ENCODE measurements around the gene GJD3. TPM values are rescaled to one million over a fixed set of nuclear protein-coding genes. Genes with fewer than 3 reads are reported as not detected.

GJD3 gene
- total RNA-seq, 2 donors from 2014 or later = not detected

DNA sequence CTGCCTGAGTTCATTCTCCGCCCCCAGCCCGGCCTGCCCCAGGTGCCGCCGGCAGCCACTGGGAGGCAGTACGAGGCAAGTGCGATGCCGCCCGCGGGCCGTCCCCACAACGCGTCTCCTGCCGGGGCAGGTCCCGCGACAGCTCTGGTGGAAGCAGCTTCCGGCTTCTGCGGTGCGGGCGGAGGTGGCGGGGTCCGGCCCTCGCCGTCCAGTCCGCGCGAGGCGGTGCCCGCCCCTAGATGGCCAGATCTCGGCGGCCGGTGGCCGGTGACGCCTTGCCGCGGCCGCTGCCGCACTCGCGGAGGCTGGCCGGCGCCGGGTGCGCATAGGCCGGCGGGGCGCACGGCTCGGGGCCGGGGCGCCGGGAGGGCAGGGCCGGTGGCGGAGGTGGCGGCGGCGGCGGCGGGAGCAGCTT, 1.8 kb downstream of the GJD3 start:
- Mint-ChIP-seq H3K27ac (no peak overlapping the region), H3K36me3 (no peaks in the 10 kb centered on the region), H3K4me1 (ENCODE audit: low read depth in 2 of 2) (peaks cover 12 to 13% of the 10 kb centered on the region in 2 donors), H3K27me3 (peaks cover 5 to 10% of the 10 kb centered on the region in 2 donors), H3K4me3 (peak overlapping the region; percentile 65), H3K9me3 (no peaks in the 10 kb centered on the region)
- DNase-seq (ENCODE audit: low spot score) = peak; percentile 86
- peak; percentile 88 to 90 for ATAC-seq

DNA sequence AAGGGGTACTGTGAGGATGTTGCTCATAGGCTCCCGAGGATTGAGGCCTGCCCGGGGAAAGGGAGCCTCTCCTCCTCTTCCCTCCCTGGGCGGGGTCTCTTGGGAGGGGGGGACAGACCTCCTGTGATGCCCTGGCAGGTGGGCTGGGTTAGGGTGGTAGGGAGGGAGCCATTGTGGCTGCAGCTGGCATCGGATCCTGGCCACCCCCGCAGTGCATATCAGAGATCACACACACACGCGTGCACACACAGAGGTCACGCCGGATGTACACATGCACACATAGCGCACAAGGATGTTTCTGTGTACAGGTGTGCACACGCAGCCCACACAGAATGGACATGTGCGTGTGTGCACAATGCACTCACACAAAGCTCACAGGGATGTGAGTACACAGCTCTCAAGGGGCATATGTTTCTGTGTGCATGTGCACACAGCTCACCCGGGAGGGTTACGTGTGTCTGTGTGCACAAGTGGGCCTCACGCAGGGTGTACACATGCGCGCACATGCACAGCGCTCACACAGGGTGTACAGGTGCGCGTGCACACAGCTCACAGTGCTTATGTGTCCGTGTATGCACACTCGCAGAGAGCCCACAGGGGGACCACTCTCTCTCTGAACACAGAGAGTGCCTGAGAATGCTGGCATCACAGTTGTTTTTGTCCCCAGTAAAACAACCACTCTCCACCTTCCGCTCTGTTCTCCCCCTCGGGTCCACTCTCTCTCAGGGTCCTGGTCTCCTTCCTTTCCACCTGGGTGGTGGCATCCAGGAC, 2.4 kb downstream of the GJD3 start:
- no peak overlapping the region for H3K27ac Mint-ChIP-seq
- ATAC-seq = no peak
- DNase-seq (ENCODE audit: low spot score) = no peak
- H3K4me1 Mint-ChIP-seq (ENCODE audit: low read depth in 2 of 2) = peaks cover 12 to 13% of the 10 kb centered on the region in 2 donors
- no peaks in the 10 kb centered on the region for H3K9me3 Mint-ChIP-seq
- peaks cover 5 to 10% of the 10 kb centered on the region in 2 donors for H3K27me3 Mint-ChIP-seq
- no peaks in the 10 kb centered on the region for H3K36me3 Mint-ChIP-seq
- H3K4me3 Mint-ChIP-seq = peak overlapping the region; percentile 55

DNA sequence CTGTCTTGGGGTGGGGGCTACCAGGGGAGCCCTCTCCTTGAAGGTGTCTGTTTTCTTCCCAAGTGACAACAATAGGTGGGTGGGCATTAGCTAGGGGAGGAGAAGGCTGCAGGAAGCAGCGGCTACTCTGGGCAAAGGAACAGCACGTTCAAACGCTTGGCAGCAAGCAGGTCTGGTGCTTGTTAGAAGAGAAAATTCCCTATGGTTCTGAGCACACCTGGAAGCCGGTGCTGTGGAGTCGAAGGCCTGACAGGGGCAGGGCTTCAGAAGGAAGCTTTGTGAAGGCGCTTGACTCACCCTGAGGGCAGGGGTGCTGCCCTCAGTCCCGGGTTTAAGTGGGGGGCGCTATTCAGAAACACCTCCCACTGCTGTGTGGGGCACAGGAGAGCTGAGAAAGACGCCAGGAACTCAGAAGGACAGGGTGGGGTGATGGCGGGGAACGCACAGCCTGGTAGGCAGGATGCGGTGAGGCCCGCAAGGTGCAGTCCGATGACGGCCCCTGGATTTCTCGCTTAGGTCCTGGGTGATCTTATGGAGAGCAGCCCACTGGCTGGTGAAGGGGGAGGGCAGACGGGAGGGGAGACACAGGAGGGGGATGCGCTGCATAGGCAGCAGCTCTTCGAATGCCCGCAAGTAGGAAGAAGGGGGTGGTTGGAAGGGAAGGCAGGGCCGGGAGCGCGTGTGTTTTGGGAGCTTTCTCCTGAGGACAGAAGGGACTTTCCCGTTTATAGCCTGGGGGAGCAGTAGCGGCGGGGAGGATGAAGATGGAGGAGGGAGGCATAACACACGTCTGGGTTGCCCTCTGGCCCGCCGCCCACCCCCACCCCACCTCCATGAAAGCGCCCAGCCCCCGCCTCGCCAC, 3.2 kb downstream of the GJD3 start:
- Mint-ChIP-seq H3K36me3 (no peaks in the 10 kb centered on the region), H3K4me1 (ENCODE audit: low read depth in 2 of 2) (peaks cover 12 to 13% of the 10 kb centered on the region in 2 donors), H3K9me3 (no peaks in the 10 kb centered on the region), H3K27ac (peak overlapping the region in 1 of 2 donors; percentile 23), H3K27me3 (peaks cover 5 to 10% of the 10 kb centered on the region in 2 donors), H3K4me3 (peak overlapping the region; percentile 15)
- ATAC-seq (no peak), DNase-seq (ENCODE audit: low spot score) (no peak)

DNA sequence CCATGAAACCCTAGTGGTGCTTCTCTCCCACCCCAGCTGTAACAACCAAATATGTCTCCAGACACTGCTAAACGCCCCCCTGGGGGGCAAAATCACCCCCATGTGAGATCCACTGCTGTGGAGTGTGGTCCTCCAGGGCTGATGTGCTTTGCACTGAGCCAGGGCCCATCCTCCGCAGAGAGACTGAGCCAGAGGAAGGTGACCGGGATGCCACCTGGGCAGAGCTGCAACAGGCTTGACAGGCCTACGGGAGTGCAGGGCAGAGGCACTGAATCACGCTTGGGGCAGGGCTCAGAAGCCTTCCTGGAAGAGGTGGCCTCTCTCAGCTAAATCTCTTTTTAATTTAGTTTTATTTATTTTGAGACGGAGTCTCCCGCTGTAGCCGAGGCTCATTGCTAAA, 4.4 kb downstream of the GJD3 start:
- Mint-ChIP-seq H3K4me1 (ENCODE audit: low read depth in 2 of 2) (peaks cover 12 to 13% of the 10 kb centered on the region in 2 donors), H3K27me3 (peaks cover 5 to 10% of the 10 kb centered on the region in 2 donors), H3K9me3 (no peaks in the 10 kb centered on the region), H3K36me3 (no peaks in the 10 kb centered on the region), H3K4me3 (no peak overlapping the region), H3K27ac (no peak overlapping the region)
- DNase-seq (ENCODE audit: low spot score) = no peak
- no peak for ATAC-seq

DNA sequence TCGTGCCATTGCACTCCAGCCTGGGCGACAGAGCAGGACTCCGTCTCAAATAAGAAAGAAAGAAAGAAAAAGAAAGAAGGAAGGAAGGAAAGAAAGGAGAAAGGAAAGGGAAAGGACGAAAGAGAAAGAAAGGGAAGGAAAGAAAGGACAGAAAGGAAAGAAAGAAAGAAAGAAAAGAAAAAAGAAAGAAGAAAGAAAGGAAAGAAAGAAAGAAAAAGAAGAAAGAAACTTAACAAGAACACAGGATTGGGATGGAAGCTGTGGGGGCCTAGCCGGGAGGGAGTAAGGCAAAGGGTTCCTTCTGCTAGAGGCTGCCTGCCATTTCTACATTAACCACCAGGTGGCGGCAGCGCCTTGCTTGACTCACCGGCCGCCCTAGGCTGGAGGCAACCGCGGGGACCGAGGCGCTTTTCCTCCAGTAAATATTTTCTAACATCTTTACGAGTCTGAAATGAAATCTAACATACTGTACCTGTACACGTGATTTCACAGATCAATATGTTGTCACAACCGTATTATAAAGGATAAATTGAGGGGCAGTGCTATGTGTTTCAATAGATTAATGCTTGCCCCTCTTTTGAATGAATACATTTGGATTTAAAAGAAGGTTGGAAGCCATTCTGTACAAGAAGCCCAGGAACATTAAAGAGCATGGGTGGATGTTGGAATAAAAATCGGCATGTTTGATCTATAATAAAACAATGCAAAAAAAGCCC, 6.1 kb downstream of the GJD3 start:
- peak overlapping the region in 1 of 2 donors; percentile 32 for H3K27ac Mint-ChIP-seq
- peaks cover 10 to 13% of the 10 kb centered on the region in 2 donors for H3K4me1 Mint-ChIP-seq (ENCODE audit: low read depth in 2 of 2)
- DNase-seq (ENCODE audit: low spot score) (peak; percentile 90), ATAC-seq (peak; percentile 66 to 72)
- H3K9me3 Mint-ChIP-seq = no peaks in the 10 kb centered on the region
- no peaks in the 10 kb centered on the region for H3K36me3 Mint-ChIP-seq
- H3K4me3 Mint-ChIP-seq = peak overlapping the region; percentile 36
- peaks cover 4 to 10% of the 10 kb centered on the region in 2 donors for H3K27me3 Mint-ChIP-seq

DNA sequence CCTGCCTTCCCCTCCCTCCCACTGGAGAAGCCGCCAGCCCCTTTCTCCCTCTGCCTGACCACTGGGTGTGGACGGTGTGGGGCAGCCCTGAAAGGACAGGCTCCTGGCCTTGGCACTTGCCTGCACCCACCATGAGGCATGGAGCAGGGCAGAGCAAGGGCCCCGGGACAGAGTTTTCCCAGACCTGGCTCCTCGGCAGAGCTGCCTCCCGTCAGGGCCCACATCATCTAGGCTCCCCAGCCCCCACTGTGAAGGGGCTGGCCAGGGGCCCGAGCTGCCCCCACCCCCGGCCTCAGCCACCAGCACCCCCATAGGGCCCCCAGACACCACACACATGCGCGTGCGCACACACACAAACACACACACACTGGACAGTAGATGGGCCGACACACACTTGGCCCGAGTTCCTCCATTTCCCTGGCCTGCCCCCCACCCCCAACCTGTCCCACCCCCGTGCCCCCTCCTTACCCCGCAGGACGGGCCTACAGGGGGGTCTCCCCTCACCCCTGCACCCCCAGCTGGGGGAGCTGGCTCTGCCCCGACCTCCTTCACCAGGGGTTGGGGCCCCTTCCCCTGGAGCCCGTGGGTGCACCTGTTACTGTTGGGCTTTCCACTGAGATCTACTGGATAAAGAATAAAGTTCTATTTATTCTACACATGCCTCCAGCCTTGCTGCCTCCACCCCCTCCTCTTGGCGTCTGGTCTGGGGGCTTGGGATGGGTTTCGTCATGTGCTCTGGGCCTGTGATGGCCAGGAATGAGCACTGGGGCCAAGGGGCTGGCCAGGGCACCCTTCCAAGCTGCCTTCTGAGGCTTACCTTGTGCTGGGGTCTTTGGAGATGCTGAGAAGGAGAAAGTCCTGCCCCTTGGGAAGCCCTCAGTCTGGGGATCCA, 7.3 kb downstream of the GJD3 start:
- DNase-seq (ENCODE audit: low spot score) (no peak), ATAC-seq (no peak)
- peaks cover 16 to 18% of the 10 kb centered on the region in 2 donors for H3K4me1 Mint-ChIP-seq (ENCODE audit: low read depth in 2 of 2)
- no peaks in the 10 kb centered on the region for H3K36me3 Mint-ChIP-seq
- H3K27me3 Mint-ChIP-seq = peaks cover 3 to 10% of the 10 kb centered on the region in 2 donors
- H3K9me3 Mint-ChIP-seq = no peaks in the 10 kb centered on the region
- no peak overlapping the region for H3K4me3 Mint-ChIP-seq
- no peak overlapping the region for H3K27ac Mint-ChIP-seq

DNA sequence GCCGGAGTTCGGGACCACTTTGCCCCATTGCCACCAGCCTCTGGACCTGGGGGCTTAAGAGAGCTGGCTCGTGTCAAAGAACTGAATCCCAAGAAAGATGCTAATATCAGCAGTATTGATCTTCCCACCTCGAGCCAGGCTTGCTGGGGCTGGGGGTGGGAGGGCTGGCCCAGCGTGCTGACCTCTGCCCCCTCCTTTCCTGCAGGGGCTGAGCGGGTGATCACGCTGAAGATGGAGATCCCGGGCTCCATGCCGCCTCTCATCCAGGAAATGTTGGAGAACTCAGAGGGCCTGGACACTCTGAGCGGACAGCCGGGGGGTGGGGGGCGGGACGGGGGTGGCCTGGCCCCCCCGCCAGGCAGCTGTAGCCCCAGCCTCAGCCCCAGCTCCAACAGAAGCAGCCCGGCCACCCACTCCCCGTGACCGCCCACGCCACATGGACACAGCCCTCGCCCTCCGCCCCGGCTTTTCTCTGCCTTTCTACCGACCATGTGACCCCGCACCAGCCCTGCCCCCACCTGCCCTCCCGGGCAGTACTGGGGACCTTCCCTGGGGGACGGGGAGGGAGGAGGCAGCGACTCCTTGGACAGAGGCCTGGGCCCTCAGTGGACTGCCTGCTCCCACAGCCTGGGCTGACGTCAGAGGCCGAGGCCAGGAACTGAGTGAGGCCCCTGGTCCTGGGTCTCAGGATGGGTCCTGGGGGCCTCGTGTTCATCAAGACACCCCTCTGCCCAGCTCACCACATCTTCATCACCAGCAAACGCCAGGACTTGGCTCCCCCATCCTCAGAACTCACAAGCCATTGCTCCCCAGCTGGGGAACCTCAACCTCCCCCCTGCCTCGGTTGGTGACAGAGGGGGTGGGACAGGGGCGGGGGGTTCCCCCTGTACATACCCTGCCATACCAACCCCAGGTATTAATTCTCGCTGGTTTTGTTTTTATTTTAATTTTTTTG, 8.5 kb downstream of the GJD3 start:
- Mint-ChIP-seq H3K9me3 (no peaks in the 10 kb centered on the region), H3K4me3 (no peak overlapping the region), H3K27me3 (peaks cover 3 to 6% of the 10 kb centered on the region in 2 donors), H3K27ac (no peak overlapping the region), H3K4me1 (ENCODE audit: low read depth in 2 of 2) (peaks cover 14 to 20% of the 10 kb centered on the region in 2 donors), H3K36me3 (no peaks in the 10 kb centered on the region)
- ATAC-seq (no peak), DNase-seq (ENCODE audit: low spot score) (no peak)

DNA sequence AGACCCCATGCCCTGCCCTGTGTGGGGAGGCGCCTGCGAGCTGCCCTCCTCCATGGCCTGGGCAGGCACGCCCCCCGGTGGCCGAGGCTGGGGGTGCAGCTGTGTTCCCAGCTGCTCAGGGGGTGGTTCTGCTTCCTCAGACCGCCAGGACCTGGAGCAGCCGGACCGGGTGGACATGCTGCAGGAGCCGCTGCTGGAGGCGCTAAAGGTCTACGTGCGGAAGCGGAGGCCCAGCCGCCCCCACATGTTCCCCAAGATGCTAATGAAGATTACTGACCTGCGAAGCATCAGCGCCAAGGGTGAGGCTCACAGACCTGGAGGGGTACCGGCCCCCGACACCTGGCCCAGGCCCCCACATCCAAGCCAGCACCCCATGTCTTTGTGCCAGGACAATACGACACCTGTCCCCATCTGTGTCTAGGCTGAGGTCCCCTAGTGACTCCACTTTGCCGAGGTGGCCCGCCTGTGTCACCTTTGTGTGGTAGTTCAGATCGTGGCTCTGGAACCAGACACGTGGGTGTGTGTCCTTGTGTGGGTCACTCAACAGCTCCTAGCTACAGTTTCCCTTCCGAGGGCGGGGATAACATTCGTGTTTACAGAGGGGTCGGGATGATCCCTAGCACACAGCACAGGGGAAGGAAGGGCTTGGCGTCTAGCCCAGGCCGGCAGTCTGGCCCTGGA, 9.3 kb downstream of the GJD3 start:
- H3K4me1 Mint-ChIP-seq (ENCODE audit: low read depth in 2 of 2) = peaks cover 12 to 20% of the 10 kb centered on the region in 2 donors
- H3K4me3 Mint-ChIP-seq = no peak overlapping the region
- ATAC-seq = peak; percentile 69 to 77
- H3K27me3 Mint-ChIP-seq = peaks cover 0 to 3% of the 10 kb centered on the region in 2 donors
- peak; percentile 78 for DNase-seq (ENCODE audit: low spot score)
- no peak overlapping the region for H3K27ac Mint-ChIP-seq
- no peaks in the 10 kb centered on the region for H3K9me3 Mint-ChIP-seq
- no peaks in the 10 kb centered on the region for H3K36me3 Mint-ChIP-seq

DNA sequence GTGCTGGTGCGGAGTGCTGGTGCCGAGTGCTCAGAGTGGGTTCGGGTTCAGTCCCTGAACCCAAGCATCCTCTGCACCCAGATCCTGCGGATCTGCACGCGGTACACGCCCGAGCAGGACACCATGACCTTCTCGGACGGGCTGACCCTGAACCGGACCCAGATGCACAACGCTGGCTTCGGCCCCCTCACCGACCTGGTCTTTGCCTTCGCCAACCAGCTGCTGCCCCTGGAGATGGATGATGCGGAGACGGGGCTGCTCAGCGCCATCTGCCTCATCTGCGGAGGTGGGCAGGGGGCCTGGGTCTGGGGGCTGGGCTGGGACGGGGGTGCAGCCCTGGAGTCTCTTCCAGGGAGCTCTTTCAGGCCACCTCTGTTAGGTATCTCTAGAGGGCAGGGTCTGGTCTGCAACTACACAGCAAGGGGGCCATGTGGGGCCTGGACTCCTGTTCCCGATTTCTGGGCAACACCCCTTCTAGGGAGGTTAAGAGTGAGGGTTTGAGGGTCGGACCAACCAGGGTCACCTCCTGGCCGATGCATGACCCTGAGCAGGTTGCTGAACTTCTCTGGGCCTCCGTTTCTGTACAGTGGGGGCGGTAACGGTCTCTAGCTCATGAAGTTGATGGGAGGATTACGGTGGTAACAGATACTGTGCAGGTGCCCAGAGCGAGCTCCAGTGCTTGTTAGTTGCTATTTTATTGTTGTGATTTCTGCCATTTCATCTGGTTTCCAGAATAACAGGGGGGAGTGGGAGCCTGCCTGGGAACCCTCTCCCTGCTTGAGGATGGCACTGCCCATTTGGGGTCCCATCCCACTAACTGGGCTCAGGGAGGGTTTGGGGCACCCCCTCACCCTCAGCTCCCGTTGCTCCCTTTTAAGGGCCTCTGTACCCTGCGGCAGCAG, 10.1 kb downstream of the GJD3 start:
- DNase-seq (ENCODE audit: low spot score) (no peak), ATAC-seq (no peak)
- Mint-ChIP-seq H3K36me3 (no peaks in the 10 kb centered on the region), H3K4me1 (ENCODE audit: low read depth in 2 of 2) (peaks cover 20 to 24% of the 10 kb centered on the region in 2 donors), H3K27me3 (no peaks in the 10 kb centered on the region), H3K4me3 (no peak overlapping the region), H3K9me3 (no peaks in the 10 kb centered on the region), H3K27ac (no peak overlapping the region)

DNA sequence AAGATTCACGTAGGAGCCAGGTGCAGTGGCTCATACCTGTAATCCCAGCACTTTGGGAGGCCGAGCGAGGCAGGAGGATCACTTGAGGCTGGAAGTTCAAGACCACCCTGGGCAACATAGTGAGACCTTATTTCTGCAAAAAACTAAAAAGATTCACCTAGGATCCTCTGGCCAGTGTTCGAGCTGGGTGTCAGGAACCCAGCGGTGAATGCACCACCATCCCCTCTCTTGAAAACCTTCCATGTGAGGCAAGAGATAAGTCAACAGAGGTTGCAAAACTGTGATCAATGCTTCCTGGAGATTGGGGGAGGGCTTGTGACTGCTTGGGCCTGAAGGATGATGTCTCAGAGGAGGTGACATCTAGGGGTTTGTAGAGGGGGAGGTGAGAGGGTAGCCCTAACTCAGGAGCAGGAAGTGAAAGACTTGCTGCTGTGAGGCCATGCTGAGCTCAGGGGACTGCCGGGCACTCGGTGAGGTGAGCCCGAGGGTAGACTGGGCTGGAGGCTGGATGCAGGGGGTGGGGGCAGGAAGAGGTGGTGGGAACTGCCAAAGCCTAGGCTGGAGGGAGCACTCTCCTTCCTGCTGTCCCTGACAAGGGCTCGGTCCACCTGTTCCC, 11.7 kb downstream of the GJD3 start:
- Mint-ChIP-seq H3K27ac (peak overlapping the region; percentile 61 to 96), H3K9me3 (no peaks in the 10 kb centered on the region), H3K36me3 (no peaks in the 10 kb centered on the region), H3K4me3 (peak overlapping the region; percentile 50), H3K27me3 (no peaks in the 10 kb centered on the region), H3K4me1 (ENCODE audit: low read depth in 2 of 2) (peaks cover 23 to 34% of the 10 kb centered on the region in 2 donors)
- ATAC-seq (peak; percentile 85 to 89), DNase-seq (ENCODE audit: low spot score) (peak; percentile 72)

Measured in natural killer cell treated with Interleukin-12 subunit alpha and Interleukin-12 subunit beta and Interleukin-15 and Interleukin-18, amount 100 ng/mL, for 72 hours (primary cell).